AG09309 (cell line): ENCODE measurements around the gene CSRP1.
"Not testable (repeated sequence)": the region's sequence is repeated elsewhere in the genome, so short reads cannot be mapped to it uniquely, and the experiment has no call there.

Experiments
- DNase-seq: peaks from one replicate; pipeline ENCODE4 v3.0.0-alpha.2; 2010; ENCODE audit warnings: low read depth
- H3K4me3 ChIP-seq: 2 replicates; pipeline ENCODE4 v1.5.1; 2011; ENCODE audit warnings: mild to moderate bottlenecking, low read depth, low read length, moderate library complexity; ENCODE audit not compliant: control insufficient read depth
- CTCF ChIP-seq: IDR thresholded peaks from 2 replicates; pipeline ENCODE4 v1.5.1; 2011; ENCODE audit warnings: mild to moderate bottlenecking, low read depth, low read length, inconsistent platforms; ENCODE audit not compliant: insufficient read depth, control insufficient read depth; ENCODE audit errors: missing control alignments

Gene CSRP1

DNA sequence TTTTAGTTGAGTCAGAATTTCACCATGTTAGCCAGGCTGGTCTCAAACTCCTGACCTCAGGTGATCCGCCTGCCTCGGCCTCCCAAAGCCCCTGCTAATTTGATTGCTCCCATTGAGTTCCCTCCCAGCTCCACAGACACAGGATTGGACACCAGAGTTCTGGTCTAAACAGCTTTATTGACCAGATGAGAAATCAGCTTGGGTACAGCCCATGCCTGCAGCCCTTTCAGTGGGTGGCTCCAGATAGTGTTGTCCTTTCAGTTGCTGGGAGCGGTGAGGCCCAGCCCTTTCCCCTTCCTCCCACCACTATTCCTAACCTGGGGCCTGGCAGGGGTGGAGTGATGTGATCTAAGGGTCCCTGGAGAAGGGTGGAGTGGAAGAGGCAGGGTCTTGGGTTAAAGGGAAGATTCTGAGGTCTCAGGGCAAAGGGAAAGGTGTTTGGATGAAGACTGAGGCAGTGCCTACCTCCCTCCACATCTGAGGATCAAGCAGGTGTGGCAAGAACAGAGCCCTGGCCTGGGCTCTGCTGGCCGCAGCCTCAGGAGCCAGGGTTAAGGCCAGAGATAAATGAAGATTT is 23.5 kb downstream of the CSRP1 start:
- TF ChIP-seq CTCF = no peak
- H3K4me3 ChIP-seq = no peak overlapping the region
- DNase-seq = no peak

- no peak for DNase-seq
- TF ChIP-seq CTCF = no peak
- no peak overlapping the region for H3K4me3 ChIP-seq
Observed at GRCh38 chr1:201482755-201483154, 24.2 kb downstream of the CSRP1 start.

DNA sequence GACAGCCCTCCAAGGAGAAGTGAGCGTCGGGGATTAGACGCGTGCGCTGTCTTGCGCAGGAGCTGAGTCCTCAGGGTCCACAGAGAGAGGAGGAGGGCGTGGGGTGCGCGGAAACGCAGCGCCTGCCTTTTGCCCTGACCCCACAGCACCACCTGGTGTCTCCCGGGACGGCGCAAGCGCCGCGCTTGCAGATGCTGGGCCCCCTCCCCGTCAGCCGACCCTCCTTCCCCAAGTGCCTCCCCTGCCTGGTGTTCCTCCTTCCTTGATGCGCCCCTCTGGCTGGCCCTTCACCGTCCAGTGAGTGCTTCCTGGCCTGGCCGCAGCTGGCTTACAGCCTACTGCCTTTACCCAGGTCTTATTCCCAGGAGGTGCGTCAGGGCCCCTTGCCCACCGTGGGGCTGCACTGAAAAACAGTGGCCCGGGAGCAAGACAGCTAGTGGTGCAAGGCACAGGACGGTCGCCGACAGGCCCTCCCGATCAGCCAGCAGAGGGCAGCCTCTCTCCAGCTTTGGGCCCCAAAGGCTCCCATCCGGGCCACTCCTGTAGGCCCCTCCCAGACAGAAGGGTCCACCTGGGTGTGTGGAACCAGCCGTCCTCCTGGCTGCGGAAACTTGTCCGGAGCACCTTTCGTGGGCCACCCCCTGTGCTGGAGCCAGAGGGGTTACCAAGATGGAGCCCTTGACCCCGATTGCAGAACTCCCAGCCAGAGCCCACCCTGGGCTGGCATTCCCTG is 25.0 kb downstream of the CSRP1 start:
- no peak overlapping the region for H3K4me3 ChIP-seq
- peak; percentile 95 for TF ChIP-seq CTCF
- no peak for DNase-seq

DNA sequence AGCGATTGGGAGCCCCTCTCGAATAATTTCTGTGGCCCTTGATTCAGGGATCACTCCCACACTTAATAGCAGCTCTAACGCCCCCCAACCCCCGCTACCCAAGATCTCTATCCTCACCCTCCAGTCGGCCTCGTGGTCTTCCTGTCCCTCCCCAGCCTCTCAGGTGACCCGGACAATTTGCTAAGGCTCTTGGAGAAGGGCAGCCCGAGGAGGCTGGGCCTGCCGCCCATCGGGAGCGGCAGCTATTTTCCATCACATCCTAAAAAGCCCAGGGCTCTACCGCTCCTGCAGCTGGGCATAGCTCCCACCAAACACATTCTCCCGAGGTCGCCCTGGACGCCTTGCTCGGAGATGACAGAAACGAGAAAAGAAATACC is 25.9 kb downstream of the CSRP1 start:
- no peak for DNase-seq
- no peak for TF ChIP-seq CTCF
- no peak overlapping the region for H3K4me3 ChIP-seq

DNA sequence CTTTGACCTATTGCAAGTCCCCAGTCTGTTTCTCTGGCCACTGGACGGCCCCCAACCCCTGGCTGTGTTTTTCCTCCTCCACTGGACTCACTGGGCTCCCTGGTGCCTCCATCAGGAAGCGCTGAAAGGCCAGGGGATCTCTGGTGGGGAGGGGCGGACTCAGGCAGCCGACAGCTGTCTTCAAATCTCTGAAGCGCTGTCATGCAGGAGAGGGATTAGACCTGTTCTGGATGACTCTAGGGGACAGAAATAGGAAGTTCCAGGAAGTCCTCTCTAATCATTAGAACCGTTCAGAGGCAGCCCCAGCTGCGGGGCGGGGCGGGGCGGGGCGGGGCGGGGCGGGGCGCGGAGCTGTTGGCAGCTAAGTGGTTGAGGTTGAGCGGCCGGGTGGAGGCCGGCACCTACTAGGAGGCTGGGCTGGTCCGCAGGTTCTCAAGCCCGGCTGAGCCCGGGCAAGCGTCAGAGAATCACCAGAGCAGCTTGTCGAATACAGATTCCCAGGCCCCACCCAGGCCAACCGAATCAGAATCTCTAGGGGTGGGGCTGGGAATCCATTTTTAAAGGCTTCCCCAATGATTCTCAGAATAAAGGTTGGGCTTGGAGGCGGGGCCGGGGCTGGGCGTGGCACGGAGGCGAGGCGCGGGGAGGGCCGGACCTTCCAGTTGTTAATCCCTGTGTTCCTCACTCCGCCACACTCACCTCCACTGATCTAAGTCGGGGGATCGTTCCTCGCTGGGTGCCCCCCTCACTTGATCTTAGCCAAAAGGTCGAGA is 26.5 kb downstream of the CSRP1 start:
- no peak for TF ChIP-seq CTCF
- no peak for DNase-seq

GRCh38 chr1:201479201-201479730 is 27.7 kb downstream of the CSRP1 start:
- H3K4me3 ChIP-seq = no peak overlapping the region
- no peak for DNase-seq
- no peak for TF ChIP-seq CTCF

More for the DNA sequence above, 26.5 kb downstream of the CSRP1 start:
- peak overlapping the region; percentile 21 for H3K4me3 ChIP-seq

DNA sequence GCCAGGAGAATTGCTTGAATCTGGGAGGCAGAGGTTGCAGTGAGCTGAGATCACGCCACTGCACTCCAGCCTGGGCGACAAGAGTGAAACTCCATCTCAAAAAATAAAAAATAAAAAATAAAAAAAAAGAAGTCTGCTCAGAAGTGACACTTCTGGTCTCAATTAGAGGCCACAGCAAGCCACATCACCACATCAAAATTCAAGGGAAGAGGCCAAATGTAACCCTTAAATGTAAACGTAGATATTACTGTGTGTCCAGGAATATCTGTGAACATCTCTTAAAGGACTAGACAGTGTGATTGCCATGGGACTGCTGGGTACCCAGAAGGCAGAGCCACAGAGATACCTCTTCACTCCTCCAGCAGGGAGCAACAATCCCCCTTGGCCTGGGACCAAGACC is 28.3 kb downstream of the CSRP1 start:
- not testable (repeated sequence) for DNase-seq, H3K4me3 ChIP-seq
